GM21526 (cell line): ENCODE measurements around the gene ESRP2.

ENCODE experiments used
- ATAC-seq: cut with Tn5 transposase; IDR thresholded peaks from one replicate; pipeline ENCODE4 v1.9.1; 2021; ENCODE audit warnings: moderate library complexity; ENCODE audit not compliant: unreplicated experiment, low FRiP score

The ESRP2 gene

GRCh38 chr16:68264128-68265077 is 28.5 kb upstream of the ESRP2 start, which contains the start of gene SLC7A6:
Gene SLC7A6, plus strand, starts transcription at chr16:68264526. Its CDS starts 10,201 bp downstream, at chr16:68274727.
- peak; percentile 52 for ATAC-seq

- ATAC-seq, result no peak
Measured at GRCh38 chr16:68263559-68264127, 27.7 kb upstream of the ESRP2 start.

- no peak for ATAC-seq
Measured at GRCh38 chr16:68259007-68259825, 23.3 kb upstream of the ESRP2 start.

- ATAC-seq, result no peak
Measured at GRCh38 chr16:68257906-68258800, 22.2 kb upstream of the ESRP2 start.

- ATAC-seq, result peak; percentile 48
Measured at GRCh38 chr16:68257251-68257905, 21.5 kb upstream of the ESRP2 start.

GRCh38 chr16:68255712-68256111 is 19.8 kb upstream of the ESRP2 start:
- no peak for ATAC-seq

GRCh38 chr16:68253721-68254120 is 17.8 kb upstream of the ESRP2 start:
- no peak for ATAC-seq

- ATAC-seq, result no peak
Measured at GRCh38 chr16:68252383-68252782, 16.5 kb upstream of the ESRP2 start.

- no peak for ATAC-seq
Measured at GRCh38 chr16:68251832-68252231, 15.9 kb upstream of the ESRP2 start.

GRCh38 chr16:68250951-68251350 is 15.0 kb upstream of the ESRP2 start:
- ATAC-seq, result no peak

GRCh38 chr16:68249371-68249770 is 13.4 kb upstream of the ESRP2 start:
- no peak for ATAC-seq

- ATAC-seq, result no peak
Measured at GRCh38 chr16:68247932-68248331, 12.0 kb upstream of the ESRP2 start.

- ATAC-seq, result no peak
Measured at GRCh38 chr16:68247400-68247799, 11.5 kb upstream of the ESRP2 start.

- no peak for ATAC-seq
Measured at GRCh38 chr16:68246666-68247065, 10.7 kb upstream of the ESRP2 start.

GRCh38 chr16:68246121-68246520 is 10.2 kb upstream of the ESRP2 start:
- no peak for ATAC-seq

- peak; percentile 74 for ATAC-seq
Measured at GRCh38 chr16:68244903-68245853, 9.3 kb upstream of the ESRP2 start, which contains the start of gene PLA2G15. Gene PLA2G15, plus strand, starts transcription at chr16:68245373. Its CDS starts 54 bp downstream, at chr16:68245427.

- ATAC-seq, result peak; percentile 3
Measured at GRCh38 chr16:68244481-68244902, 8.6 kb upstream of the ESRP2 start.
